ENCODE measurements around the gene CFAP99.
A peak's percentile ranks its signal among the peaks of the same experiment; 100 is the strongest.

The CFAP99 gene

DNA sequence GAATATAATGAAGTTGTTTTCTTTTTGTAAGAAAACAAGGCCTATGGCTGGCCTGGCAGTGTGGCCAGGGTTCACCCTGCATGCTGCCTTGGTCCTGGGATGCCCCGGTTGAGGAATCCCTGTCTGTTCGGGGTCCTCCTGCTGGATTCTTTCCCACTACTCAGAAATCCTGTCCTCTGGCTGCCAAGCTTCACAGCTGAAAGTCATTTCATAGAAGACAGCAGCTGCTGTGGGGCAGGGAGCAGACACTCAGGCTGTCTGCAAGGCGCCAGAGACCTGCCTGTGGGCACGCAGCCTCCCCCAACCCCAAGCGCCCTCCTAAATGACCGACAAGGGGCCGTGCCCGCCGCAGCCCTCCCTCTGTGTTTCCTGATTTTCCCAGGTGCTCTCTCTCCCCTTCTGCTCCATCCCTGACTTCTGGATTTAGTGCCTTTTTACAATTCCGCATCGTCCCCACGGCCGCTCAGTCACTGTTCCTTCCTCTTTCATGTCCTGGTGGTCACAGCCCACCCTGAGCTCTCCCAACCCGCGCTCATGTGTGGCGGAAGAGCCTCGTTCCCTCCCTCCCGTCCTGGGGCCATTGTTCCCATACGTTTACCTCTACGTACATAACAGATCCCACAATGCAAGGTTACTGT, 27.9 kb upstream of the CFAP99 start:
- H3K4me3 ChIP-seq (ENCODE audit: low read length) = no peak overlapping the region
- no peak for DNase-seq (ENCODE audit: low read depth)
- TF ChIP-seq, protein P1, sequence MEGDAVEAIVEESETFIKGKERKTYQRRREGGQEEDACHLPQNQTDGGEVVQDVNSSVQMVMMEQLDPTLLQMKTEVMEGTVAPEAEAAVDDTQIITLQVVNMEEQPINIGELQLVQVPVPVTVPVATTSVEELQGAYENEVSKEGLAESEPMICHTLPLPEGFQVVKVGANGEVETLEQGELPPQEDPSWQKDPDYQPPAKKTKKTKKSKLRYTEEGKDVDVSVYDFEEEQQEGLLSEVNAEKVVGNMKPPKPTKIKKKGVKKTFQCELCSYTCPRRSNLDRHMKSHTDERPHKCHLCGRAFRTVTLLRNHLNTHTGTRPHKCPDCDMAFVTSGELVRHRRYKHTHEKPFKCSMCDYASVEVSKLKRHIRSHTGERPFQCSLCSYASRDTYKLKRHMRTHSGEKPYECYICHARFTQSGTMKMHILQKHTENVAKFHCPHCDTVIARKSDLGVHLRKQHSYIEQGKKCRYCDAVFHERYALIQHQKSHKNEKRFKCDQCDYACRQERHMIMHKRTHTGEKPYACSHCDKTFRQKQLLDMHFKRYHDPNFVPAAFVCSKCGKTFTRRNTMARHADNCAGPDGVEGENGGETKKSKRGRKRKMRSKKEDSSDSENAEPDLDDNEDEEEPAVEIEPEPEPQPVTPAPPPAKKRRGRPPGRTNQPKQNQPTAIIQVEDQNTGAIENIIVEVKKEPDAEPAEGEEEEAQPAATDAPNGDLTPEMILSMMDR (IDR thresholded peaks at IDR 0.05; ENCODE audit: insufficient read depth, low read depth, low read length, missing control alignments) = no peak

DNA sequence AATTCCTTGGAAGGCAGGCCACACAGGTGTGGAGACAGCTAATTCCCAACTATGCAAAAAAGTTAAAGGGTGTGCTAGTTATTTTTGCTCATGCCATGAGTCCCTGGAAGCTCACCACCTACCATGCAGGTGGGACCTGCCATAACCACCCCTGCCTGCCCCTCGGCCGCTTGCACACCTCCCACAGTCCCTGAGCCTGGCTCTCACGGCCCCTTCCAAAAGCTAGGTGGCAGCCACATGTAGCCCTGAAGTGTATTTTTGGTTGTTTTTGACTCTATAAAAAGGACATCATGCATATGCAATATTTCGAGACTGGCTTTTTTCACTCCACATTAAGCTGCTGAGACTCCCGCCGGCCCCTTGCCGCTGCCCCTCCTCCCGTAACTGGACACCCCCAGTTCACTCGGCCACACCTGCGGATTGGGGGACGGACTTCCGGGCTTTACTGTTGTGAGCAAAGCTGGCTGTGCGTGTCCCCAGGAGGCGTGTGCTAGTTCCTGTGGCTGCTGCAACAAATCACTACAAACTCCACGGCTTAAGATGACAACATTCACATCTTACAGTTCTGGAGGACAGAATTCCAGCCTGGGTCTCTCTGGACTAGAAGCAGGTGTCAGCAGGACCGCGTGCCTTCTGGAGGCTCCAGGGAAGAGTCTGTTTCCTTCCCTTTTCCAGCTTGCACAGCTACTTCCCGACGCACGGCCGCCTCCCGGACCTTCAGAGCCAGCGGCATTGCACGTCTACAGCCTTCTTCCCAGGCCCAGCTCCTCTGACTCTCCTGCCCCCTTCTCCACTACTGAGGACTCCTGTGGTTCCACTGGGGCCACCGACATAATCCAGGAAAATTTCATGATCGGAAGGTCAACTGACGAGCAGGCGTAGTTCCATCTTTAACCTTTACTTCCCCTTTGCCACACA, 25.1 kb upstream of the CFAP99 start:
- DNase-seq (ENCODE audit: low read depth) = peak; percentile 24
- TF ChIP-seq, protein P1 (IDR thresholded peaks at IDR 0.05; ENCODE audit: insufficient read depth, low read depth, low read length, missing control alignments) = no peak
- H3K4me3 ChIP-seq (ENCODE audit: low read length) = no peak overlapping the region

DNA sequence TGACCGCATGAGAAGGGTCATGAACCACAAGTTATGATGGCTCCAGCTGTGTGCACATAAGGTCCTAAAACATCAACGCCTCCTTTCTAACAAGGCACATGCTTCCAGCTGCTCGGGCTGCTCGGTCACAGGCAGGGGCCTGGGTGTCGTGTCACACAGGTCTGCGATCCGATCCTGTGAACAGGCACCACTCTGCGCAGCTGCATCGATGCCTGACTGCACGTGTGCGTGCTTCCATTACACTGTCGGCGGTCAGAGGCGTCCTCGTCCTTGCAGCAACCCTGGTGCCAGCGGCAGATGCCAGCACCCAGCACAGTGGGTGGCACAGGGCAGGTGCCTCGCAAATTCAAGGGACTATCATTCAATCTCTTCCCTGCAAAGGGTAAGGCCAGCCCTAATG, 24.2 kb upstream of the CFAP99 start:
- TF ChIP-seq, protein P1 (IDR thresholded peaks at IDR 0.05; ENCODE audit: insufficient read depth, low read depth, low read length, missing control alignments) = no peak
- no peak for DNase-seq (ENCODE audit: low read depth)
- no peak overlapping the region for H3K4me3 ChIP-seq (ENCODE audit: low read length)

DNA sequence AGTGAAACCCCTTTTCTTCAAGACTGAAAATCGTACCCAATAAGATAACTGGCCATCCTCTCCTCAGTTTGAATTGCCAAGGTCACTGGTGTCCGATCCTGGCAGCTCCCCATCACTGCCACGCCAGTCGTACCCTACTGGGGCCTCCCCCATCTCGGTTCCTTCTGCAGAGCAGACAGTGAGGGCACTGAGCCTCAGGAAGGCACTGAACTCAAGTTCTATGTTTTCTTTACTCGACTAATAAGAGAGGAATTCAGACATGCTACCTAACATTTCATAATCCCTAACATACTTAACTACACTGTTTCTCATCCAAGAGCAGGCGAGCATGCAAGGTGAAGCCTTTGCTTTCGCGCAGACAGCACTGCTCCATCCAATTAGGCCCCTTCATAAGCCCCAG, 23.7 kb upstream of the CFAP99 start:
- H3K4me3 ChIP-seq (ENCODE audit: low read length) = no peak overlapping the region
- no peak for DNase-seq (ENCODE audit: low read depth)
- TF ChIP-seq, protein P1 (IDR thresholded peaks at IDR 0.05; ENCODE audit: insufficient read depth, low read depth, low read length, missing control alignments) = no peak

DNA sequence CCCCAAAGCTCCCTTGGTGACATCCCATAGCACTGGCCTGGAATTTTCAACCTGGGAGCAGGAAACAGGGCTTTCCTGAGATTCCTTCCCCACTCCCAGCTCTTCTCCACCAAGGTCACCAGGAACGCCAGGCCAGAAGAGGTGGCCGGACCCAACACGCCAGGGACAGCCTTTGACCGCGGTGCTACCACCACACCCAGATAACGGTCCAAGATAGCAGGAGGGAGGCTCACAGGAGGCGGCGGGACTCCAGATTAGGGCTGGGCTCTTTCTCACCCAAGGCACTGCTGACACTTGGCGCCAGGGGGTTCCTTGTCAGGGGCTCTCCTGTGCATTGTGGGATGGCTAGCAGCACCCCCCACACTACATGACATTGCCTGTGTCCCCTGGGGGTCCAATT, 23.2 kb upstream of the CFAP99 start:
- DNase-seq (ENCODE audit: low read depth) = no peak
- TF ChIP-seq, protein P1 (IDR thresholded peaks at IDR 0.05; ENCODE audit: insufficient read depth, low read depth, low read length, missing control alignments) = no peak
- H3K4me3 ChIP-seq (ENCODE audit: low read length) = no peak overlapping the region

DNA sequence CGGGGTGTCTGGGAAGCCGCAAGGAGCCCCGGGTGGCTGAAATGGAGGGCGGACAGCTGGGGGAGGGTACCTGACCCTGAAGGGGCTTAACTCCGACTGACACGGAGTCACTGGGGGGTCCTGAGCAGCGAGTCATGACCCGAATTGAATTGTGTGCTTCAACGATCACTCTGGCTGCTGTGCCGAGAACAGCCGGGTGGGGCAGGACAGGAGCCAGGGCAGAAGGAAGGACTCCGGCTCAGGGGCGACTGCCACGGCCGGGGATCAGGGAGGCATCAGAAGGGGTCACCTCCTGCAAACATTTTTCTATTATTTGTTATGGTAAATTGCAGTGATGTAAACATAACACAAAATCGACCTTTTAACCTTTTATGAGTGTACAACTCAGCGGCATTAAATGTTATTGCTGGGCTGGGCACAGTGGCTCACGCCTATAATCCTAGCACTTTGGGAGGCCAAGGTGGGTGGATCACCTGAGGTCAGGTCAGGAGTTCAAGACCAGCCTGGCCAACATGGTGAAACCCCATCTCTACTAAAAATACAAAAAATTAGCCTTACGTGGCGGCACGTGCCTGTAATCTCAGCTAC, 21.9 kb upstream of the CFAP99 start:
- no peak overlapping the region for H3K4me3 ChIP-seq (ENCODE audit: low read length)
- no peak for DNase-seq (ENCODE audit: low read depth)
- TF ChIP-seq, protein P1 (IDR thresholded peaks at IDR 0.05; ENCODE audit: insufficient read depth, low read depth, low read length, missing control alignments) = peak; percentile 17

All from epithelial cell of esophagus (primary cell).